ENCODE results near the gene CDC14A.

DNA sequence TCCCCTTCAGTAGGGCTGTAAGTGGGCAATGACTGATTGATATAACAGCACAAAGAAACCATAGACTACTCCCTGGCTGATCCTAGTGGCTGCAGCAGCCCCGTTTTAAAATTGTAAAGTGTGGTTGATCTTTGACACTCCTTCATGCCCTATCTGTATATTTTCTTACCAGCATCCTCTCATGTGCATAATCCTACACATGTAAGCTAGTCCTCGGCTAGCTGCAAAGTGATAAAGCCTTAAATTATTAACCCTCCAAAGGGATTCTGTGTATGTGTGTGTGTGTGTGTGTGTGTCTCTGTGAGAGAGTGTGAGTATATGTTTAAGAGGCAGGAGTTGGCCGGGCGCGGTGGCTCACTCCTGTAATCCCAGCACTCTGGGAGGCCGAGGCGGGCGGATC, 30.8 kb upstream of the CDC14A start:
- TF ChIP-seq POLR2AphosphoS5 (IDR thresholded peaks at IDR 0.05) (no peak), POLR2A (IDR thresholded peaks at IDR 0.05) (no peak), EP300 (IDR thresholded peaks at IDR 0.05) (no peak)
- TF ChIP-seq, protein P1, sequence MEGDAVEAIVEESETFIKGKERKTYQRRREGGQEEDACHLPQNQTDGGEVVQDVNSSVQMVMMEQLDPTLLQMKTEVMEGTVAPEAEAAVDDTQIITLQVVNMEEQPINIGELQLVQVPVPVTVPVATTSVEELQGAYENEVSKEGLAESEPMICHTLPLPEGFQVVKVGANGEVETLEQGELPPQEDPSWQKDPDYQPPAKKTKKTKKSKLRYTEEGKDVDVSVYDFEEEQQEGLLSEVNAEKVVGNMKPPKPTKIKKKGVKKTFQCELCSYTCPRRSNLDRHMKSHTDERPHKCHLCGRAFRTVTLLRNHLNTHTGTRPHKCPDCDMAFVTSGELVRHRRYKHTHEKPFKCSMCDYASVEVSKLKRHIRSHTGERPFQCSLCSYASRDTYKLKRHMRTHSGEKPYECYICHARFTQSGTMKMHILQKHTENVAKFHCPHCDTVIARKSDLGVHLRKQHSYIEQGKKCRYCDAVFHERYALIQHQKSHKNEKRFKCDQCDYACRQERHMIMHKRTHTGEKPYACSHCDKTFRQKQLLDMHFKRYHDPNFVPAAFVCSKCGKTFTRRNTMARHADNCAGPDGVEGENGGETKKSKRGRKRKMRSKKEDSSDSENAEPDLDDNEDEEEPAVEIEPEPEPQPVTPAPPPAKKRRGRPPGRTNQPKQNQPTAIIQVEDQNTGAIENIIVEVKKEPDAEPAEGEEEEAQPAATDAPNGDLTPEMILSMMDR (IDR thresholded peaks at IDR 0.05), result no peak
